ENCODE measurements around the gene PACS1.
"Not testable (repeated sequence)": the region's sequence is repeated elsewhere in the genome, so short reads cannot be mapped to it uniquely, and the experiment has no call there.

Gene PACS1

GRCh38 chr11:66106786-66107599 is 36.9 kb downstream of the PACS1 start:
- Histone ChIP-seq H3K4me3 (no peak overlapping the region), H3K27ac (no peak overlapping the region), H3K4me1 (peaks cover 15 to 26% (median 19%) of the 10 kb centered on the region in 10 experiments), H3K4me2 (peak overlapping the region in 3 of 11 experiments; percentile 12 to 51 (median 19); a peak in 3 of 22 replicates), H3K27me3 (no peaks in the 10 kb centered on the region), H3K9ac (no peak overlapping the region), H3K9me3 (replicated peaks in 1 of 11) (no peaks in the 10 kb centered on the region), H4K20me1 (peaks cover 3 to 79% (median 33%) of the 10 kb centered on the region in 11 experiments; a peak in 18 of 22 replicates), H3K36me3 (peaks cover 0 to 12% (median 8%) of the 10 kb centered on the region in 11 experiments; a peak in 6 of 22 replicates)
- TF ChIP-seq Cebpa-rat (IDR thresholded peaks at IDR 0.05): no peak

GRCh38 chr11:66107600-66108510 is 37.8 kb downstream of the PACS1 start:
- Histone ChIP-seq H3K9me3 (replicated peaks in 1 of 11) (no peaks in the 10 kb centered on the region), H4K20me1 (peaks cover 10 to 87% (median 38%) of the 10 kb centered on the region in 11 experiments; a peak in 18 of 22 replicates), H3K9ac (no peak overlapping the region), H3K27ac (no peak overlapping the region), H3K4me3 (no peak overlapping the region), H3K4me2 (no peak overlapping the region), H3K36me3 (peaks cover 0 to 10% (median 8%) of the 10 kb centered on the region in 11 experiments; a peak in 6 of 22 replicates), H3K27me3 (no peaks in the 10 kb centered on the region), H3K4me1 (peaks cover 23 to 35% (median 28%) of the 10 kb centered on the region in 10 experiments)
- no peak for TF ChIP-seq Cebpa-rat (IDR thresholded peaks at IDR 0.05)

- Histone ChIP-seq H3K9ac (no peak overlapping the region), H3K4me1 (peaks cover 38 to 49% (median 42%) of the 10 kb centered on the region in 10 experiments), H3K27ac (no peak overlapping the region), H3K4me3 (no peak overlapping the region), H3K4me2 (no peak overlapping the region), H4K20me1 (peaks cover 10 to 97% (median 38%) of the 10 kb centered on the region in 11 experiments; a peak in 18 of 22 replicates), H3K27me3 (no peaks in the 10 kb centered on the region), H3K36me3 (peaks cover 0 to 10% (median 5%) of the 10 kb centered on the region in 11 experiments; a peak in 6 of 22 replicates), H3K9me3 (replicated peaks in 1 of 11) (no peaks in the 10 kb centered on the region)
- no peak for TF ChIP-seq Cebpa-rat (IDR thresholded peaks at IDR 0.05)
These were observed 39.2 kb downstream of the PACS1 start for GRCh38 chr11:66109294-66109693.

GRCh38 chr11:66111158-66111557 is 41.1 kb downstream of the PACS1 start:
- peak overlapping the region in 8 of 11 experiments; percentile 11 to 84 (median 42); a peak in 10 of 22 replicates for H3K4me2 ChIP-seq
- H3K27me3 ChIP-seq: no peaks in the 10 kb centered on the region
- H3K27ac ChIP-seq: no peak overlapping the region
- H3K9me3 ChIP-seq (replicated peaks in 1 of 11): no peaks in the 10 kb centered on the region
- peaks cover 56 to 68% (median 60%) of the 10 kb centered on the region in 10 experiments for H3K4me1 ChIP-seq
- H3K4me3 ChIP-seq: no peak overlapping the region
- TF ChIP-seq Cebpa-rat (IDR thresholded peaks at IDR 0.05): no peak
- H3K36me3 ChIP-seq: peaks cover 0 to 7% (median 3%) of the 10 kb centered on the region in 11 experiments; a peak in 6 of 22 replicates
- H3K9ac ChIP-seq: no peak overlapping the region
- H4K20me1 ChIP-seq: peaks cover 12 to 96% (median 48%) of the 10 kb centered on the region in 11 experiments; a peak in 19 of 22 replicates

GRCh38 chr11:66112041-66112491 is 42.0 kb downstream of the PACS1 start:
- peaks cover 12 to 99% (median 53%) of the 10 kb centered on the region in 11 experiments; a peak in 19 of 22 replicates for H4K20me1 ChIP-seq
- H3K36me3 ChIP-seq: no peaks in the 10 kb centered on the region; a peak in 3 of 22 replicates
- peak overlapping the region in 2 of 11 experiments; percentile 30 to 41; a peak in 3 of 22 replicates for H3K27ac ChIP-seq
- no peak overlapping the region for H3K9ac ChIP-seq
- peak overlapping the region; percentile 42 to 88 (median 71) for H3K4me2 ChIP-seq
- H3K4me1 ChIP-seq: peaks cover 57 to 71% (median 68%) of the 10 kb centered on the region in 10 experiments
- no peak overlapping the region for H3K4me3 ChIP-seq
- H3K27me3 ChIP-seq: no peaks in the 10 kb centered on the region
- no peak for TF ChIP-seq Cebpa-rat (IDR thresholded peaks at IDR 0.05)
- no peaks in the 10 kb centered on the region for H3K9me3 ChIP-seq (replicated peaks in 1 of 11)

GRCh38 chr11:66112601-66113499 is 42.8 kb downstream of the PACS1 start:
- TF ChIP-seq Cebpa-rat (IDR thresholded peaks at IDR 0.05): no peak
- H3K9ac ChIP-seq: no peak overlapping the region
- no peaks in the 10 kb centered on the region for H3K9me3 ChIP-seq (replicated peaks in 1 of 11)
- H3K36me3 ChIP-seq: no peaks in the 10 kb centered on the region
- no peak overlapping the region for H3K4me3 ChIP-seq
- peaks cover 12 to 100% (median 58%) of the 10 kb centered on the region in 11 experiments; a peak in 19 of 22 replicates for H4K20me1 ChIP-seq
- H3K4me2 ChIP-seq: peak overlapping the region; percentile 42 to 88 (median 71)
- peaks cover 55 to 74% (median 70%) of the 10 kb centered on the region in 10 experiments for H3K4me1 ChIP-seq
- H3K27ac ChIP-seq: peak overlapping the region in 8 of 11 experiments; percentile 7 to 62 (median 26); a peak in 11 of 22 replicates
- H3K27me3 ChIP-seq: no peaks in the 10 kb centered on the region

- H3K27ac ChIP-seq; H3K36me3 ChIP-seq; H3K9me3 ChIP-seq (replicated peaks in 1 of 11); H3K27me3 ChIP-seq: not testable (repeated sequence)
- peak overlapping the region; percentile 42 to 84 (median 77) for H3K4me2 ChIP-seq
- peaks cover 12 to 100% (median 43%) of the 10 kb centered on the region in 11 experiments; a peak in 17 of 22 replicates for H4K20me1 ChIP-seq
- H3K9ac ChIP-seq: peak overlapping the region in 4 of 11 experiments; percentile 14 to 48 (median 34); a peak in 5 of 22 replicates
- 0 out of 20 replicates have a peak overlapping the region, but pooled peaks of 1 of the 10 experiments have one; percentile 3 for H3K4me3 ChIP-seq
- H3K4me1 ChIP-seq: peaks cover 55 to 77% (median 70%) of the 10 kb centered on the region in 10 experiments
These were observed 44.9 kb downstream of the PACS1 start for GRCh38 chr11:66114957-66115356.

Data from BLaER1 treated with 17β-estradiol and CSF1 and Interleukin-3, amounts not matched to agents 10 nM and 100 nM (cell line).